ENCODE measurements around the gene CYB561D1.
"Not testable (repeated sequence)": the region's sequence is repeated elsewhere in the genome, so short reads cannot be mapped to it uniquely, and the experiment has no call there.

- not testable (repeated sequence) for TF ChIP-seq FOXM1 (IDR thresholded peaks at IDR 0.05; ENCODE audit: borderline replicate concordance); FOXK2 (IDR thresholded peaks at IDR 0.05); L3MBTL2 (conservative IDR thresholded peaks at IDR 0.05); FOXA1 (IDR thresholded peaks at IDR 0.05); SUZ12 (IDR thresholded peaks at IDR 0.05); BHLHE40 (IDR thresholded peaks at IDR 0.05; ENCODE audit: borderline replicate concordance); NFRKB (IDR thresholded peaks at IDR 0.05); TARDBP (IDR thresholded peaks at IDR 0.05); CTBP1 (IDR thresholded peaks at IDR 0.05; ENCODE audit: borderline replicate concordance); SP1 (IDR thresholded peaks at IDR 0.05); ZNF384 (IDR thresholded peaks at IDR 0.05); ELF4 (IDR thresholded peaks at IDR 0.05)
Measured at GRCh38 chr1:109473284-109474057, 20.4 kb upstream of the CYB561D1 start.
